Hematopoietic multipotent progenitor cell treated with erythropoietin and hydrocortisone succinate and interleukin-3 and kit ligand, for 15 days (in vitro differentiated cells): ENCODE measurements around the gene EDN1.
"Not testable (repeated sequence)": the region's sequence is repeated elsewhere in the genome, so short reads cannot be mapped to it uniquely, and the experiment has no call there.

Source experiments
- DNase-seq: peaks from one replicate; pipeline ENCODE4 v3.0.0-alpha.2; 2015; ENCODE audit warnings: low spot score

Gene EDN1

GRCh38 chr6:12294851-12295536 lies 4.8 kb downstream of the EDN1 start:
- DNase-seq, result no peak

- DNase-seq, result no peak
These were observed 5.5 kb downstream of the EDN1 start for GRCh38 chr6:12295558-12296254.

- DNase-seq, result no peak
These were observed 6.1 kb downstream of the EDN1 start for GRCh38 chr6:12296255-12296573.

GRCh38 chr6:12296604-12297003 lies 6.4 kb downstream of the EDN1 start:
- no peak for DNase-seq

- DNase-seq, result no peak
These were observed 7.3 kb downstream of the EDN1 start for GRCh38 chr6:12297363-12298016.

GRCh38 chr6:12298017-12298978 lies 8.1 kb downstream of the EDN1 start:
- DNase-seq, result no peak

GRCh38 chr6:12298995-12299394 lies 8.8 kb downstream of the EDN1 start:
- DNase-seq, result no peak

GRCh38 chr6:12301018-12301417 lies 10.9 kb downstream of the EDN1 start:
- DNase-seq, result no peak

GRCh38 chr6:12304487-12304886 lies 14.3 kb downstream of the EDN1 start:
- no peak for DNase-seq

GRCh38 chr6:12309070-12309469 lies 18.9 kb downstream of the EDN1 start:
- DNase-seq, result no peak

- no peak for DNase-seq
These were observed 20.9 kb downstream of the EDN1 start for GRCh38 chr6:12311106-12311505.

- DNase-seq, result no peak
These were observed 22.6 kb downstream of the EDN1 start for GRCh38 chr6:12312736-12313135.

GRCh38 chr6:12313306-12313991 lies 23.3 kb downstream of the EDN1 start:
- no peak for DNase-seq

GRCh38 chr6:12313992-12314589 lies 23.9 kb downstream of the EDN1 start:
- DNase-seq, result no peak

- DNase-seq, result no peak
These were observed 24.6 kb downstream of the EDN1 start for GRCh38 chr6:12314751-12315150.

GRCh38 chr6:12315292-12316081 lies 25.3 kb downstream of the EDN1 start:
- DNase-seq, result no peak

- no peak for DNase-seq
These were observed 28.6 kb downstream of the EDN1 start for GRCh38 chr6:12318749-12319148.

GRCh38 chr6:12320074-12320473 lies 29.9 kb downstream of the EDN1 start:
- not testable (repeated sequence) for DNase-seq

- DNase-seq, result no peak
These were observed 33.9 kb downstream of the EDN1 start for GRCh38 chr6:12324099-12324498.

GRCh38 chr6:12324748-12325147 lies 34.6 kb downstream of the EDN1 start:
- DNase-seq, result no peak
